HepG2 (cell line): ENCODE data around the gene GASK1A. TPM values are rescaled to one million over a fixed set of nuclear protein-coding genes. Genes with fewer than 3 reads are reported as not detected.

Experiments used
- AGO1 ChIP-seq: fragments of 200-400 bp; formaldehyde crosslinking; IDR thresholded peaks from 2 replicates; pipeline ENCODE4 v1.6.1; 2017; ENCODE audit warnings: mild to moderate bottlenecking, low read depth, low read length, moderate library complexity; ENCODE audit not compliant: poor library complexity, severe bottlenecking
- AHR ChIP-seq: IDR thresholded peaks from 2 replicates; pipeline ENCODE4 v1.6.1; 2018; ENCODE audit warnings: missing genetic modification reagents, missing compliant biosample characterization
- ATF7 ChIP-seq, 2 experiments: fragments of 450-650 bp in 1 of 2; sonication (generic) in 1 of 2; formaldehyde crosslinking in 1 of 2; IDR thresholded peaks; 2 replicates each; pipeline versions ENCODE4 v1.4.0 to v1.6.1; 2016 to 2020; ENCODE audit warnings: antibody characterized with exemption in 1 of 2, mild to moderate bottlenecking in 1 of 2, missing genetic modification reagents in 1 of 2
- CEBPG ChIP-seq: IDR thresholded peaks from 2 replicates; pipeline ENCODE4 v1.6.1; 2016
- DMAP1 ChIP-seq: IDR thresholded peaks from 2 replicates; pipeline ENCODE4 v1.6.1; 2016
- EHMT2 ChIP-seq: fragments of 200-600 bp; sonication (generic); IDR thresholded peaks from 2 replicates; pipeline ENCODE4 v1.7.0; 2017; ENCODE audit warnings: antibody characterized with exemption, low read depth, low read length, borderline replicate concordance
- ELF3 ChIP-seq: IDR thresholded peaks from 2 replicates; pipeline ENCODE4 v1.6.1; 2016; ENCODE audit warnings: missing genetic modification reagents, missing compliant biosample characterization
- ESRRA ChIP-seq: sonication (generic); formaldehyde crosslinking; IDR thresholded peaks from 2 replicates; pipeline ENCODE4 v1.5.1; 2020; ENCODE audit warnings: mild to moderate bottlenecking, low read depth, missing genetic modification reagents
- ETS1 ChIP-seq: sonication (generic); formaldehyde crosslinking; IDR thresholded peaks from 2 replicates; pipeline ENCODE4 v1.4.0; 2020; ENCODE audit warnings: missing genetic modification reagents
- FOXA3 ChIP-seq: IDR thresholded peaks from 2 replicates; pipeline ENCODE4 v1.6.1; 2016; ENCODE audit warnings: missing genetic modification reagents, missing compliant biosample characterization
- JDP2 ChIP-seq: sonication (generic); formaldehyde crosslinking; IDR thresholded peaks from 2 replicates; pipeline ENCODE4 v1.8.1; 2022; ENCODE audit warnings: missing genetic modification reagents, borderline replicate concordance
- MXD1 ChIP-seq: sonication (generic); formaldehyde crosslinking; IDR thresholded peaks from 2 replicates; pipeline ENCODE4 v1.4.0; 2020; ENCODE audit warnings: mild to moderate bottlenecking, missing genetic modification reagents
- RARA ChIP-seq: IDR thresholded peaks from 2 replicates; pipeline ENCODE4 v1.6.1; 2016; ENCODE audit warnings: missing genetic modification reagents, missing compliant biosample characterization
- RXRB ChIP-seq: IDR thresholded peaks from 2 replicates; pipeline ENCODE4 v1.6.1; 2016; ENCODE audit warnings: borderline replicate concordance, missing genetic modification reagents, missing compliant biosample characterization
- SOX5 ChIP-seq: IDR thresholded peaks from 2 replicates; pipeline ENCODE4 v1.6.1; 2016; ENCODE audit warnings: borderline replicate concordance
- SOX6 ChIP-seq, 2 experiments: fragments of 450-650 bp in 1 of 2; sonication (generic) in 1 of 2; formaldehyde crosslinking in 1 of 2; IDR thresholded peaks; 2 replicates each; pipeline versions ENCODE4 v1.4.0 to v1.6.1; 2017 to 2020; ENCODE audit warnings: antibody characterized with exemption in 1 of 2, mild to moderate bottlenecking in 1 of 2, missing genetic modification reagents in 1 of 2
- TAF15 ChIP-seq: fragments of 200-400 bp; formaldehyde crosslinking; IDR thresholded peaks from one replicate; pipeline ENCODE4 v1.6.1; 2018; ENCODE audit warnings: mild to moderate bottlenecking, low read depth, low read length; ENCODE audit not compliant: poor library complexity, severe bottlenecking
- ZNF12 ChIP-seq: sonication (generic); formaldehyde crosslinking; IDR thresholded peaks from 2 replicates; pipeline ENCODE4 v1.5.0; 2020; ENCODE audit warnings: missing genetic modification reagents
- ZNF20 ChIP-seq: sonication (generic); formaldehyde crosslinking; IDR thresholded peaks from 2 replicates; pipeline ENCODE4 v1.4.0; 2020; ENCODE audit warnings: mild to moderate bottlenecking, moderate library complexity, missing genetic modification reagents
- ZNF274 ChIP-seq: sonication (generic); formaldehyde crosslinking; IDR thresholded peaks from 2 replicates; pipeline ENCODE4 v1.5.1; 2020; ENCODE audit warnings: mild to moderate bottlenecking, missing genetic modification reagents
- ZNF331 ChIP-seq: sonication (generic); formaldehyde crosslinking; IDR thresholded peaks from 2 replicates; pipeline ENCODE4 v1.4.0; 2020; ENCODE audit warnings: missing genetic modification reagents
- ZNF367 ChIP-seq: sonication (generic); formaldehyde crosslinking; IDR thresholded peaks from 2 replicates; pipeline ENCODE4 v1.4.0; 2020; ENCODE audit warnings: missing genetic modification reagents, borderline replicate concordance
- ZNF468 ChIP-seq: sonication (generic); formaldehyde crosslinking; IDR thresholded peaks from 2 replicates; pipeline ENCODE4 v1.8.0; 2022; ENCODE audit warnings: mild to moderate bottlenecking, moderate library complexity, missing genetic modification reagents
- ZNF510 ChIP-seq: sonication (generic); formaldehyde crosslinking; IDR thresholded peaks from 2 replicates; pipeline ENCODE4 v1.4.0; 2020; ENCODE audit warnings: low read depth, mild to moderate bottlenecking, missing genetic modification reagents
- ZNF570 ChIP-seq: sonication (generic); formaldehyde crosslinking; IDR thresholded peaks from 2 replicates; pipeline ENCODE4 v1.4.0; 2020; ENCODE audit warnings: mild to moderate bottlenecking, missing genetic modification reagents, borderline replicate concordance
- ZNF607 ChIP-seq: sonication (generic); formaldehyde crosslinking; IDR thresholded peaks from 2 replicates; pipeline ENCODE4 v1.5.1; 2020; ENCODE audit warnings: missing genetic modification reagents, mild to moderate bottlenecking, borderline replicate concordance
- ZNF75D ChIP-seq: sonication (generic); formaldehyde crosslinking; IDR thresholded peaks from 2 replicates; pipeline ENCODE4 v1.8.1; 2023; ENCODE audit warnings: missing genetic modification reagents, mild to moderate bottlenecking, borderline replicate concordance
- ZZZ3 ChIP-seq: sonication (generic); formaldehyde crosslinking; IDR thresholded peaks from 2 replicates; pipeline ENCODE4 v1.4.0; 2020; ENCODE audit warnings: missing genetic modification reagents, mild to moderate bottlenecking, borderline replicate concordance
- polyA plus RNA-seq, 8 experiments: library from polyadenylated mRNA; depleted of rRNA in 3 of 8; stranded (reverse) in 7 of 8; unstranded in 1 of 8; fragments of >200 nt; fragmentation: Illumina TruSeq in 4 of 8; extraction: Trizol in 4 of 8; gene quantifications; 2 replicates each; pipeline versions ENCODE4 v1.2.1 to v1.2.3, GENCODE V29; 2011 to 2016; ENCODE audit warnings: low read depth in 4 of 8, missing spikeins in 1 of 8, mixed read lengths in 1 of 8; ENCODE audit not compliant: insufficient read depth in 1 of 8
- total RNA-seq, 5 experiments: library from RNA; depleted of rRNA; stranded (reverse); fragments of >200 nt; fragmentation: Illumina TruSeq; extraction: Trizol; gene quantifications; 2 replicates each; pipeline ENCODE4 v1.2.3, GENCODE V29; 2016; ENCODE audit warnings: low read depth in 1 of 5

The GASK1A gene
- total and polyA plus RNA-seq, 2 of the 13 experiments (the other 11 are each of a cell fraction or from before 2014, with no cell fraction given) = not detected

- TF ChIP-seq ZNF367 = no peak
- 0 out of 2 replicates have a peak, but pooled peaks have one; percentile 22 for TF ChIP-seq FOXA3 (CRISPR knock-in tag)
- no peak for TF ChIP-seq ZNF20 (CRISPR knock-in tag)
- TF ChIP-seq RARA = peak; percentile 25; the same call in 1 of the 2 replicates
- no peak for TF ChIP-seq ETS1
- peak; percentile 78; the same call in 1 of the 2 replicates for TF ChIP-seq ZNF331 (CRISPR knock-in tag)
- TF ChIP-seq MXD1 (CRISPR knock-in tag) = no peak
- TF ChIP-seq EHMT2 = peak; percentile 29; the same call in 1 of the 2 replicates
- no peak for TF ChIP-seq ZNF274 (CRISPR knock-in tag)
- no peak for TF ChIP-seq ZNF75D (CRISPR knock-in tag)
- TF ChIP-seq ESRRA (CRISPR knock-in tag) = no peak
- no peak for TF ChIP-seq TAF15
- TF ChIP-seq ZNF570 (CRISPR knock-in tag) = no peak
- 0 out of 2 replicates have a peak, but pooled peaks have one; percentile 41 for TF ChIP-seq ZNF12 (CRISPR knock-in tag)
- peak; percentile 74; the same call in 1 of the 2 replicates for TF ChIP-seq SOX5 (CRISPR knock-in tag)
- no peak for TF ChIP-seq ATF7 (IDR thresholded peaks at IDR 0.05)
- no peak for TF ChIP-seq ATF7 (CRISPR knock-in tag; IDR thresholded peaks at IDR 0.05)
- TF ChIP-seq ZNF607 (CRISPR knock-in tag) = no peak
- TF ChIP-seq CEBPG (CRISPR knock-in tag) = peak; percentile 72
- TF ChIP-seq ZZZ3 = no peak
- no peak for TF ChIP-seq ZNF468
- 0 out of 2 replicates have a peak, but pooled peaks have one; percentile 39 for TF ChIP-seq ELF3
- TF ChIP-seq AHR (CRISPR knock-in tag) = no peak
- TF ChIP-seq DMAP1 = no peak
- no peak for TF ChIP-seq ZNF510 (CRISPR knock-in tag)
- TF ChIP-seq SOX6 (IDR thresholded peaks at IDR 0.05) = no peak
- TF ChIP-seq SOX6 (CRISPR knock-in tag; IDR thresholded peaks at IDR 0.05) = peak; percentile 59; the same call in 1 of the 2 replicates
- TF ChIP-seq RXRB (CRISPR knock-in tag) = peak; percentile 26; the same call in 1 of the 2 replicates
- TF ChIP-seq JDP2 (CRISPR knock-in tag) = no peak
- no peak for TF ChIP-seq AGO1
Observed at GRCh38 chr3:43001094-43001553, 22.0 kb downstream of the GASK1A start (continued).
